Activated CD4-positive, alpha-beta T cell treated with anti-CD3 and anti-CD28 coated beads, Interleukin-2, amount 50 U/mL, for 48 hours (primary cell): ENCODE results near the gene DCC.

Source experiments
- DNase-seq, 2 experiments: peaks; one replicate each; pipeline ENCODE4 v3.0.0-alpha.2; 2020

Gene DCC

GRCh38 chr18:53126210-53126609 lies 786.2 kb downstream of the DCC start:
- no peak for DNase-seq

- no peak for DNase-seq
Measured at GRCh38 chr18:53131001-53131400, 791.0 kb downstream of the DCC start.

DNA sequence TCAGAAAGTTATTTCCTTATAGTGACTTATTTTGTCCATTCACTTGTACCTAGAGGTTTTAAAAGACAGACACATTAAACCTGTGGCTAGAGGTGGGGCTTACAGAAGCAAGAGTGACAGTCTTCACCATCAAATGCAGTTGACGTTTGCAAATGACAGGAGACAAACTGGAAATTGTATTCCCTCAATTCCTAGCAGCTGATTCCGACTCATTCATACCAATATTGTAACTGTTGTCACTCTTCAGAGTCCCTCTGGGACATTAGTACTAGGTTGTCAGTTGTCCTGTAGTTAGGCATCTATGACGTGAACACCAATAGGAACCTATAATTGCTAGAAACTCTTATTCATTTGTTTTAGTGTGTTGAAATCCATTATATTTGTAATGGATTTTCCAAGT lies 794.7 kb downstream of the DCC start:
- no peak for DNase-seq

- no peak for DNase-seq
Measured at GRCh38 chr18:53135654-53136053, 795.7 kb downstream of the DCC start.

DNA sequence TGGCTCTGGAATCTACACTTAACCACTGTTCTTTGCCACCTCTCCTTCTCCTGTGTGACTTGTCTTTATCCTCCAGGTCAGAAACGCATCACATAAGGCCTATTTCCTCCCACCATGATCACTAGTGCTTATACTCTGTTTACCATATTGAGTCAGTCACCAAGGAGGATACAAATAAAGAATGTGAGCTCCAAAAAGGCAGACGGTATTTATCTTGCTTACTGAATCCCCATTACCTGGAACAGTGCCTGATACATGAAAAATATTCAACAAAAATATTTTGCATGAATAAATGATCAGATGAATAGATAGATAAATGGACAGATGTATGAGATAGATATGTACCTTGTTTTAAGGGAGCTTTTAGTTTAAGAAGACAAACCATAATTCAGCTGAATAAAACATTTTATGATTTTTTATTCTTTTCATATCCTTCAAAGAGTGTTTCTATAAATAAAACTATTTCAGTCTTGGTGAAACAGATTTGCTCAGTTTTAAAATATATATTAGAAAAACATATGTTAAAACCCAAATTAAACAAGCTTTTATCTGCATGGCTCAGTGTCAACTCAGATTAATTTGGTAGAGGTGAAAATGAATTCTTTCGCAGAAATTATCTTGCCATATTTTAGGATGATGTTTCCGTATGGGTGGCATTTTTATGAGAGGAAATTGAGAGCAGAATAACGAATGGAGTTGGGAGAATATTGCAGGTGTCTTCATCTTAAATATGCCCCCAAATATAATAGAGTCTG lies 799.9 kb downstream of the DCC start:
- no peak for DNase-seq

DNA sequence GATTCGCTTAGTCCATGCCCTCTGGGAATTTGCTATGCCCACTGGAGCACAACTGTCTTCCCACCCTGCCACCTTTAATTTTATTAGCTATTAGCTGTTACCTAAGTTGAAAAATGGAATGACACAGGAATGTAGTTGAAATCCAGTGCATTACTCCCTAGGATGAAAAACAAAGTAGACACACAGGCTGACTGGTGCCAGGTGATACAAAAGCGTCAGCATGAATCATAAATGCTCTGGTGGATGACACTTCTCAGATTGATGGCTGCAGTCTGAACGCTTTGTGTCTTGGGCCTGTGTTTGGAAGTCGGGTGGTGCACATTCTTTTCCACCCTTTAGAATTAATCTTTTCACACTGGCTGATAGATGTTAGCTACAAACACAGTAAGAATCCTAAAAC lies 802.0 kb downstream of the DCC start:
- no peak for DNase-seq

- no peak for DNase-seq
Measured at GRCh38 chr18:53147472-53147871, 807.5 kb downstream of the DCC start.

DNA sequence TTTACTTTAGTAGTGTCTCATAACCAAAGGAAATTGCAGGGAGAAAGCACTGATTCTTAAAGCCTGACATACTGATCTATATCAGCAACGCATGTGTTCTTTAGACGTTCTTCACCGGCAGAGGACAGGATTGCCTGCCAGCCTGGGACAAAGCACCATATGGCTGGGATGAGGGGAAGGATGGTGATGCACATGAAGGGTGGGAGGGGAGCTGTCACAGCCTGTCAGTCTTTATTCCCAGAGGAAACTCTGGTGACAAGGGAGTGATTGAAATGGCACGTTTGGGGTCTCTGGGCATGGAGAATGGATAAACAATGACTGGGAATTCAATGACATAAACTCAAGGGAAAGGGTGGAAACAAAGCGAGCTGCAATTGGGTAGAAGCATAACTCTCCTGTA lies 808.1 kb downstream of the DCC start:
- DNase-seq: no peak

DNA sequence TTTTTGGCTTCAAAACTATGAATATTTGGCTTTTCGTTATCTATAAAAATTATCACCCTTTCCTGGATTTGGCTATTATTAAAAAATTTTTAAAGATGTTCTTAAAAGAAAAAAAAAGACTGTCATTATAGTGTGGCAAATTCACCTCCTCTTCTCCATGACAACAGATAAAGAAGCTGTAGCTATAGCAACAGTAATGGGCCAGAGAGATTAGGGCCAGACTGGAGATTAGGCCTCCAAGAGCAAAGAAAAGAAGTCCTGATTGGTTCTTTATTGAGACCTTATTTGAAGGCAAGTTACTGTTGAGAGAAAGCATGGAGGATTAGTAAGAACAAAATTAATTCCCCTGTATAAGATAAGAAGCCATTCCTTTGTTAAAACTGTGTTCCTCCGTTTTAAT lies 812.5 kb downstream of the DCC start:
- no peak for DNase-seq

DNA sequence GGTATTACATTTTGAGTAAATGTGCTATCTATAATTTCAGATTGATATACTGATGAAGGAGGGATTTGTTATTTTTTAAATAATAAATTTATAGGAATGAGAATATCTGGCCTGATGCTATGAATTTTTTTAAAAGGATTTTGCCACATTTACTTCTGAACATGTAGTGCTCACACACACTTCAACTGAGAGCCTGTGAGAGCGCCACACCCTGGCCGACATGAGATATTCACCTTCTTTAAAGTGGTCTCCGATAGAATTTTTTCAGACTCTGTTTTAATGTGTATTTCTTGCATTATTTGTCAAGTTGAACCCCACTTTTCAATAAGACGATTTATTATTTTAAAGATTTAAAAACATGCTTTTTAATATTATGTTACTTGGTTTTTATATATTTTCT lies 813.3 kb downstream of the DCC start:
- DNase-seq: peak in 1 of 2 experiments; percentile 3

GRCh38 chr18:53153800-53154199 lies 813.8 kb downstream of the DCC start:
- DNase-seq: no peak

DNA sequence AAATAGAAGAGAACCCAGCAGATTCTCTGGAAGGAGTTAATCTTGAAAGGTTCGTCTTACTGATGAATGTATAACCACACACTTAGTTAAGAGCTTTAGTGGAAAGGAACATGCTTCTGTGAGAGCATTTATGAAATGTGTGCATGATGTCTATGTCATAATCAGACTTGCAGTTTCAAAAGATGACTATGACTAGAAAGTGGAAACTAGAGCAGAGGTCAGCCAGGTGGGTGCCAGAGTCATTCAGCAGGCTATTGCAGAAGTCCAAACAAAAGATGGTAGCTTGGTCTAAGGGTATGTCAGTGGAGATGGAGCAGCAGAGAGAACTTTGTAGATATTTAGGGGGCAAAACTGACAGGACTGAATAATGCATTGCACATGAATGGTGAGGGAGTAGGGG lies 825.8 kb downstream of the DCC start:
- DNase-seq: no peak

- DNase-seq: no peak
Measured at GRCh38 chr18:53169346-53169745, 829.3 kb downstream of the DCC start.

DNA sequence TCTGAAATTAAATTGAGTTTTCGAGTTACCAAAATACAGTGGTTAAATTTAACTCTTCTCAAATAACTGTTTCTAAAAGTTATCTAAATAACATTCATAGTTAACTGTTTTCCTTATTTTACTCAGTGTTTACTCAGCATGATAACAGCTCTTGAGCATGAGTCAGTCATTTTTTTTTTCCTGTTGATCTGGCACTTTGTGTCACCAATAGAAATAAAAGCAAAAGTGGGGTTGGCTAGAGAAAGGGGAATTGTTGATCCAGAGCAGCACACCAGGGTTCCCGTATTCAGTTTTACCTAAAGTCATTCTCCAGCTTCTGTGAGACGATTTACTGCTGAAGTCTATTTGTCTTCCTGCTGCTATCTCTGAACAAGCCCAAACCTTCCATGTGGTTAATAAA lies 851.6 kb downstream of the DCC start:
- no peak for DNase-seq

DNA sequence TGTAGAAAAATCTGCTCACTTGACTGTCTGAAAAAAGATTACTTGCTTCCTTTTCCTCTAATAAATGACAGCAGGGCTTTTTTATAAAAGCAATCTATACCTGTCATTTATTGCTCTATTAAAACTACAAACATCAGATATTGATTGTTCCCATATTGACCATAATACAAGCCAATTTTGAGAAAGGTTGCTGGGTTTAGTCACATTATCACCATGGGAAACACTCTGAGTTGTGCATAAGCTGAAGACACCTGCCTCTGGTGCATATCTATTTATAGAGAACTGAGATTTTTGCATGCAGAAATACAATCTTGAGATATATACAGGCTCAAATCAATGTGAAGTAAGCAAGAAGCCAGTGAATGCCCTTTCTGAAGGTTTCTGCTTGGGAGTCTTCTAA lies 853.9 kb downstream of the DCC start:
- DNase-seq: no peak

DNA sequence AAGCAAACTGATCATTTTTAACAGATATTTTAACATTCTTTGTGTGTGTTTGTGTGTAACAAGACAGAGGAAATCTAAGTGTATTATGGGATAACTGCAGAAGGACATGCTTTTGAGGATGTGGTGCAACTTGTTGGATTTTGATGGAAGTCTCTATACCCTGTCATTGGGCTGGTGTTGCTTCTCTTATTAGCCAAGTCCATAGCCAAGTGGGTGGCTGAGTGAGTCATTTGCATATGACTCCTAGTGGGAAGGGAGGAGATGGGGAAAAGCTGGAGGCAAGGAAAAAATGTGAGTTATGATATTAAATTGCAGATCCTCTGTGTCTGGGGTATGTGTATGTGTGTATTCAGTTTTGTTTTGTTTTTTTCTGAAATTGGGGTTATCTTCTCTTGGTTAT lies 879.9 kb downstream of the DCC start:
- DNase-seq: no peak

- DNase-seq: no peak
Measured at GRCh38 chr18:53224128-53224778, 884.3 kb downstream of the DCC start.

DNA sequence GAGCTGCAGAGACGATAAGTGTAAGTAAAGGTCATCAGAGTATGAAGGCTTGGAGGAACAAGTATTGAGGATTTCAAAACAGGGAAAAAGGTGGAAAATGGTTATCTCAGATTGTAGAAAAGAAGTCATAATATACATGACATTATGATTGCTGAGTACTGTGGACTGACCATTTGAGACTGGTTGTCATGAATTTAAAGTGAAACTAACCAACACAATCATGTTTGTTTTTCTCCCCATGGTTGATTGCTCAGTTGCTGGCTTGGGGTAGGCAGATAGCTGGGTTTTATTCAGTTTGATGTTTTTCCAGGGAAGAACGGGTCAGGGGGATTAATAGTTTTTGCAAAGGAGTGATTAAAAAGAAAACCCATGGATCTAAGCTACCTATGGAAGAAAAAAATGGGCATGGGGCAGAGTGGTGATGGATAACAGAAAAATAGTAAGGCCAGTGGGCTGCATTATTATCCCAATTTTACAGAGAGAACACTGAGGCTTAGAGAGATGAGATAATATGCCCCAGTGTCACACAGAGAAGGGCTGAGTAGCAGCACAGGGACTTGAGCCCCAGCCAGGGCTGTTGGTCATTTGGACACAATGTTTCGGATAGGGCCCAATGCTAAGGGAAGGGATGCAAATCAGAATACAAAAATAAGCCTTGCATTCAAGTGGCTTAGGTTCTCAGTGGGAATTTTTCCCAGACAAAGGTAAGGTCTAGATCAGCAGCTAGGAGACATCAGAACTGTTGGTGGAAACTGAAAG lies 885.7 kb downstream of the DCC start:
- no peak for DNase-seq

DNA sequence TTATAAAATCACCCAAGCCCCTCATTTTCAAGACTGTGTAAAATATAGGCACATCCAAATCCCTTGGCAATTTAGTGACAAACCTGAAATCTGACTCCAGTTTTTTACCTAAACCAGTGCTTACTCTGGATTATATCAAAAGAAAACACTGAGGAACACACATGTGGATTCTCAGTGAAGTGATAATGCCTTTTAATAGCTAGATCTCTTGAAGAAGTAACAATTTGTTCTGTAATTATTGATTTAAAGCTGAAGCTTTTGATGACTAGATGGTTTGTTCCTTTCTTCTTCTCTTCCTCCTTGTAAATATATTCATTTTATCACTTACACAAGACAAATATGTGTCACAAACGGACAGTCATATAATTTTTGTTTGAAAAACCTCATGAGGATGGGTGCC lies 894.6 kb downstream of the DCC start:
- DNase-seq: no peak

DNA sequence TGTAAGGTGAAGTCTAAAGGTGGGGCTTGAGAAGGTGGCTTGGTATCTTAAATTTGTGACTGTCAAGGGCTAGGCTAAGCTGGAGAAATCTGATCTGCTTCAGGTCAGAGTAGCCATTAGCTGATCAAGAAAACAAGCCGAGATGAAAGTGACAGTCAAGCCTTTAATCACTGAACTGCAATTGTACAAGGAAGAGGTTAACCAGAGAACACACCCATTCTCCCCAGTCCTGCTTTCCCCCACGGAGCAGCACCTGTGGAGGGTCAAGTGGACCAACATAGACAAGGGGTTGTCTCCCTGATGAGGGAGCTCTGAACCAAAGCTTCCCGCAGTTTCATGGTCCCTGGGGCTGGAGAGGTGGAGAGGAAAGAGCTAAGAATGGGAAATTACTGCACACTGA lies 901.2 kb downstream of the DCC start:
- no peak for DNase-seq

DNA sequence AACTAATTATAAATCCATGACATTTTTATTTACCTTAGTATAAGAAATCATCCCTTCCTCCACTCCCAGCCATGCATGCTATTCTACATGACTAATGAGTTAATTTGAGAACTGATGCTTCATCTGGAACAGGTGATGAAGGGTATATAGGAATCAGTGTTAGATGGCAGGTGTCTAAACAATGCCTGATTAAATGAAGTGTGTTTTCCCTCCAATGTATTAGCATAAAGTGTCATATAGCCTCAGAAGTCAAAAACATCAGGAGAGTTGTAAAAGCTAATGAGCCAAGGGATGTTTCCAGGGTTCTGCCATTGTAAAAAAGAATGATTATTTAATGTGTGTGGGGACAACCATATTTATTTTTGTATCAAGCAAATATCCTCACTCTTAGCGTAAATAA lies 913.8 kb downstream of the DCC start:
- DNase-seq: no peak

- no peak for DNase-seq
Measured at GRCh38 chr18:53254265-53254664, 914.3 kb downstream of the DCC start.

- no peak for DNase-seq
Measured at GRCh38 chr18:53261241-53261640, 921.2 kb downstream of the DCC start.

DNA sequence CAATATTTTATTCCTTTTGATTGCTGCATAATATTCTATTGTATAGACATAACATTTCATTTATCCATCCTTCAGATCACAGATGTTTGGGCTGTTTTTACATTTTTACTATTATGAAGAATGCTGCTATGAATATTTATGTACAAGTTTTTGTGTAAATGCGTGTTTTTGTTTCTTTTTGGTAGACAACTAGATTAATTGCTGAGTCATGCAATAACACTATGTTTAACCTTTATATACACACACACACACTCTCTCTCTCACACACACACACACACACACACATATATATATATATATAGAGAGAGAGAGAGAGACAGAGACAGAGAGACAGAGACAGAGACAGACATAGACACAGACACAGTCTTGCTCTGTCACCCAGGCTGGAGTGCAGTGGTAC lies 926.9 kb downstream of the DCC start:
- no peak for DNase-seq
